Measurements from ENCODE around the gene MCL1.
A peak's percentile ranks its signal among the peaks of the same experiment; 100 is the strongest.

GRCh38 chr1:150548632-150549495 is 30.5 kb downstream of the MCL1 start, which contains the start of gene ADAMTSL4:
- TF ChIP-seq, protein P1, sequence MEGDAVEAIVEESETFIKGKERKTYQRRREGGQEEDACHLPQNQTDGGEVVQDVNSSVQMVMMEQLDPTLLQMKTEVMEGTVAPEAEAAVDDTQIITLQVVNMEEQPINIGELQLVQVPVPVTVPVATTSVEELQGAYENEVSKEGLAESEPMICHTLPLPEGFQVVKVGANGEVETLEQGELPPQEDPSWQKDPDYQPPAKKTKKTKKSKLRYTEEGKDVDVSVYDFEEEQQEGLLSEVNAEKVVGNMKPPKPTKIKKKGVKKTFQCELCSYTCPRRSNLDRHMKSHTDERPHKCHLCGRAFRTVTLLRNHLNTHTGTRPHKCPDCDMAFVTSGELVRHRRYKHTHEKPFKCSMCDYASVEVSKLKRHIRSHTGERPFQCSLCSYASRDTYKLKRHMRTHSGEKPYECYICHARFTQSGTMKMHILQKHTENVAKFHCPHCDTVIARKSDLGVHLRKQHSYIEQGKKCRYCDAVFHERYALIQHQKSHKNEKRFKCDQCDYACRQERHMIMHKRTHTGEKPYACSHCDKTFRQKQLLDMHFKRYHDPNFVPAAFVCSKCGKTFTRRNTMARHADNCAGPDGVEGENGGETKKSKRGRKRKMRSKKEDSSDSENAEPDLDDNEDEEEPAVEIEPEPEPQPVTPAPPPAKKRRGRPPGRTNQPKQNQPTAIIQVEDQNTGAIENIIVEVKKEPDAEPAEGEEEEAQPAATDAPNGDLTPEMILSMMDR (IDR thresholded peaks at IDR 0.05): peak in 3 of 4 experiments; percentile 36 to 52 (median 44)
- TF ChIP-seq EP300 (IDR thresholded peaks at IDR 0.05) (no peak), POLR2AphosphoS5 (IDR thresholded peaks at IDR 0.05) (peak; percentile 27)

Measured in gastroesophageal sphincter (tissue), 3 donors.